T-helper 1 cell treated with Interleukin-12 subunit alpha and Interleukin-12 subunit beta and Interleukin-4 antibody, amounts not matched to agents 30 ng/mL and 1 ng/mL, for 36 hours (primary cell): ENCODE data around the gene SLC33A1. TPM values are rescaled to one million over a fixed set of nuclear protein-coding genes. Genes with fewer than 3 reads are reported as not detected.

ENCODE experiments used
- intact Hi-C: fragments of 100-400 bp; cut with micrococcal nuclease; formaldehyde crosslinking; loops from one replicate; pipeline ENCODE4 v1.15.1; 2024
- total RNA-seq: library from RNA; stranded (reverse); gene quantifications from 2 replicates; pipeline ENCODE4 v1.2.3, GENCODE V29; 2022

SLC33A1 gene
- 39.2 and 42.0 TPM in 2 replicates for total RNA-seq

DNA sequence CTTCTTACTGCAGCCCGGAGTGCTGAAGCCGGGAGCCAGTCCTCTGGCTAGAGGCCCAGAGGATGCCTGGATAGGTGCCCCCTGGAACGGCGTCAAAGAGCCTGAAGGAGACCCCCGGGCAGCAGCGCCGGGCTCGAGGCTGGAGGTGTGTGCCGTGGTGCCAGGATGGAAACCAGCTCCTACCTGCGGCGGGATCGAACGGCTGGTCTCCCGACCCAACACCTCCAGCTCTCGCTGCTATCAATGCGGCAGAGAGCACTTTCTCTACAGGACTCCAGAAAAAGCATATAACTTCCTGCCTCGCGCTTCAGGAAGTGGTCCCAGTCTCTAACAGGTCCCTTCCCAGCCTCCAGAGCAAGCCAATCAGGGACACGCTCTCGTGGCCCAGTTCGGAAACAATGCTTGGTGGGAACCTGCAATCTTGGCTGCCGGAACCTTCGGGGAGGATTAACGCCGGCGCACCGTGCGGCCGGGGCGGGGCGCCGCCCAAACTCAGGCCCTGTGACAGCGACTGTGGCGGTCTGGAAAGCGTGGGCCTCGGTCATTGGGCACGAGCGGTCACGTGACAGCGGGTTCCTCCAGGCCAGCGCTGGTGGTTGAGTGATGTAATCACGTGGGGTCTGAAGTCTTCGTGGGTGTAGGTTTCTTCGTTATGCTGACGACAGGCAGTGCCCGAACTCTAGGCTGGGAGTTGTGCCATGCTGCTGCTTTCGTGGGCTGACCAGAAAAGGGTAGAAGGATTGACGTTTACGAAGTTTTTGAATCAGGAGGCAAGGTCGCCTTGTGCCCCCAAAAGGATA lies at the start of gene SLC33A1:
Gene SLC33A1 (minus strand): TSS at position 287 of the 800 bp plus-strand sequence. CDS start 430 bp downstream, outside the sequence.
- intact Hi-C loops, result loop anchor here (1.0 to 5.0 kb wide), 15 partner anchors 8 to 1530 kb away; partner anchors contain the start of genes C3orf33, CCNL1, DHX36 and GMPS

DNA sequence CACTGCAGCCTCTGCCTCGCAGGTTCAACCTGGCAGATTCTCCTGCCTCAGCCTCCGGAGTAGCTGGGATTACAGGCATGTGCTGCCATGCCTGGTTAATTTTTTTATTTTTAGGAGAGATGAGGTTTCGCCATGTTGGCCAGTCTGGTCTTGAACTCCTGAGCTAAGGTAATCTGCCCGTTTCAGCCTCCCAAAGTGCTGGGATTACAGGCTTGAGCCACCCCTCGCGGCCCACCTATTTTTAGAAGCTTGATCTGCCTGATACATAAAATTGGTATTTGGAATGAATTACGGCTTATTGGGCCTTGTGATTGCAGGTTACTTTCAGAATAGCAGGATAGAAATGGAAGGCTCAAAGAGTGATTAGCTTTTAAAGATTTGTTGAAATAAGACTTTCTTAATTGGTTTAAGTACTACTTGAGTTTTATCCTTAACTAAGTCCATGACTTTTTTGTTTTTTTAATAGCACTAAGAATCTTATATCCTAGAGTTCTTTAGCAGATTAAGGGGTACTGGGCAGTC lies 41.2 kb upstream of the SLC33A1 start:
- intact Hi-C loops, result no loop called here

DNA sequence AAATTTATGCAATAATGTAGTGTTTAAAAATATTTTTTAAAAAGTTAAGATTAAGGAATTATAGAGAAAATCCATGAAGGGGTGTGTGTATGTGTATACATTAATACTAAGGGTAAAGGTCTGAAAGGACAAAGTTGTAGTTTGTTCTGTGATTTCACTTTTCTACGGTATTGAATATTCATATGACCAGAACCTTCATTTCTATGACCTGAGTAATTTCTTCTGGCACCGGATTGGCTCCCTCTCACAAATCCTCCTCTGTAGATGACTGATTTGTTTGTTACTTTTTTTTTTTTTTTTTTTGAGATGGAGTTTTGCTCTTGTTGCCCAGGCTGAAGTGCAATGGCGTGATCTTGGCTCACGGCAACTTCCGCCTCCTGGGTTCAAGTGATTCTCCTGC lies 37.1 kb upstream of the SLC33A1 start:
- intact Hi-C loops, result no loop called here

GRCh38 chr3:155890671-155891190 lies 36.5 kb upstream of the SLC33A1 start:
- intact Hi-C loops, result no loop called here

GRCh38 chr3:155889952-155890351 lies 35.7 kb upstream of the SLC33A1 start:
- intact Hi-C loops, result loop anchor here (2.0 to 5.0 kb wide), 2 partner anchors 19 to 38 kb away; partner anchors contain the start of genes GMPS and SLC33A1

DNA sequence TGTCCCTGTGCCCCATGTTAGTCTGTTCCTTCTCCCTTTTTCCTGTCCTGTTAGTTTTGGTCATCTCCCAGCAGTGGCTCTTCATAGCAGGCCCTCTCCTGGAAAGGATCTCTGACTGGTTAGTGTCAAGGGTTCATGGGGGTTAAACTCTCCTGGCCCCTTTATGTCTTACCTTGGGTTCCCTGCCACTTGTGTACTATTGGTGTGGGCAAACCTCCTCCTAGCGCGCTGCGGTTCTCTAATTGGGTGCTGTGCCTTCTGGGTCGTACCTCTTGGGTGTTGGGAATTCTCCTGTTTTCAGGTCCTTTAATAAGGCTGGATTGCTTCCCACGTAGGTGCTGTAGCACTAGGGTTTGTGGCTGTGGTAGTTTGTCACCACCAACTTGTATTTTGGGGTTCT lies 35.0 kb upstream of the SLC33A1 start:
- intact Hi-C loops, result loop anchor here (2.0 to 5.0 kb wide), 2 partner anchors 18 to 37 kb away; partner anchors contain the start of genes GMPS and SLC33A1

- intact Hi-C loops, result loop anchor here (5.0 kb wide), 1 partner anchor 35 kb away; the partner anchor contains the start of gene SLC33A1
These were observed 32.7 kb upstream of the SLC33A1 start for GRCh38 chr3:155886915-155887314.

- intact Hi-C loops, result loop anchor here (5.0 kb wide), 1 partner anchor 34 kb away; the partner anchor contains the start of gene SLC33A1
These were observed 32.1 kb upstream of the SLC33A1 start for GRCh38 chr3:155886348-155886747.

GRCh38 chr3:155885292-155885691 lies 31.1 kb upstream of the SLC33A1 start:
- intact Hi-C loops, result loop anchor here (5.0 kb wide), 1 partner anchor 33 kb away; the partner anchor contains the start of gene SLC33A1

DNA sequence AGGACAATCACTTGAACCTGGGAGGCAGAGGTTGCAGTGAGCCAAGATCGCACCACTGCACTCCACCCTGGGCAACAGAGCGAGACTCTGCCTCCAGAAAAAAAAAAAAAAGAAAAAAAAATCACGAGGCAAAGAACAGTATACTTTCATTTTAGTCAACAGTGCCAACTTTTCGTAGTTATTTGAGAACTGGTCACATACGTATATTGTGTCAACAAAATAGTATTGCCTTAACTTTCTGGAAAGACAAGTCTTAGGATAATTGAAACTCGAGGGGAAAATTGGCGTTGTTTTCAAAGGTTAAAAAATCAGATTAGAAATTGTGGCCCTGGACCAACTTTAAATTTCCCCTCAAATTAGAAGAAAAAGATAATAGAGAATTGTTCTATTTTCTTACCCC lies 30.1 kb upstream of the SLC33A1 start:
- intact Hi-C loops, result no loop called here

GRCh38 chr3:155880286-155880685 lies 26.1 kb upstream of the SLC33A1 start:
- intact Hi-C loops, result no loop called here

- intact Hi-C loops, result loop anchor here (10.0 kb wide), 1 partner anchor 322 kb away; no protein-coding TSS in a partner anchor
These were observed 22.3 kb upstream of the SLC33A1 start for GRCh38 chr3:155876503-155876902.

- intact Hi-C loops, result loop anchor here (10.0 kb wide), 1 partner anchor 321 kb away; no protein-coding TSS in a partner anchor
These were observed 21.8 kb upstream of the SLC33A1 start for GRCh38 chr3:155876037-155876436.

DNA sequence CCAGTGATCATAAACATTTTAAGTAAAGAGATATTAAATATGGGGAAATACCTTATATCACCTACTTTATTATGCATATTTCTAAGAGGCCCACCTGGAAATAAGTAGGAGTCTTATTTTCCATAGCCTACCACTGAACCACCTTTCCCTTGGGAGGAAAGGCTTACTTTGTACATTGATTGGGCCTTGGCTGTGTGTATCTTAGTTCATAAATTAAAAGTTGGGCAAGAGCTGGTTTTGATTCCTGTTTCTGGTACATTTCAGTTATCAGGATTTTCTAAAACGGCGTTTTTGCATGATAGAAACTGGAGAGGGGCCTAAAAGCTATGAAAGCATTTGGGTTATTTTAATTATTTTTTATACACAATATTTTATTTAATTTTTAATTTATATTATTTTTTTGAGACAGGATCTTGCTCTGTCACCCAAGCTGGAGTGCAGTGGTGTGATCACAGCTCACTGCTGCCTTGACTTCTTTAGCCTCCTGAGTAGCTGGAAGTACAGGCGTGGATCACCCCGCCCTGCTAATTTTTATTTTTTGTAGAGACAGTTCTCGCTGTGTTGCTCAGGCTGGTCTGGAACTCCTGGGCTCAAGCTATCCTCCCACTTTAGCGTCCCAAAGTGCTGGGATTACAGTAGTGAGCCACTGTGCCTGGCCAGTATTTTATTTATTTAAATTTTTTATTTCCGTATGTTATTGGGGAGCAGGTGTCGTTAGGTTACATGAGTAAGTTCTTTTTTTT lies 18.8 kb upstream of the SLC33A1 start:
- intact Hi-C loops, result loop anchor here (5.0 to 10.0 kb wide), 5 partner anchors 36 to 1551 kb away; partner anchors contain the start of genes DHX36 and PLCH1

- intact Hi-C loops, result loop anchor here (1.0 to 10.0 kb wide), 7 partner anchors 17 to 1549 kb away; partner anchors contain the start of genes CCNL1, DHX36 and PLCH1
These were observed 17.5 kb upstream of the SLC33A1 start for GRCh38 chr3:155871746-155872158.

DNA sequence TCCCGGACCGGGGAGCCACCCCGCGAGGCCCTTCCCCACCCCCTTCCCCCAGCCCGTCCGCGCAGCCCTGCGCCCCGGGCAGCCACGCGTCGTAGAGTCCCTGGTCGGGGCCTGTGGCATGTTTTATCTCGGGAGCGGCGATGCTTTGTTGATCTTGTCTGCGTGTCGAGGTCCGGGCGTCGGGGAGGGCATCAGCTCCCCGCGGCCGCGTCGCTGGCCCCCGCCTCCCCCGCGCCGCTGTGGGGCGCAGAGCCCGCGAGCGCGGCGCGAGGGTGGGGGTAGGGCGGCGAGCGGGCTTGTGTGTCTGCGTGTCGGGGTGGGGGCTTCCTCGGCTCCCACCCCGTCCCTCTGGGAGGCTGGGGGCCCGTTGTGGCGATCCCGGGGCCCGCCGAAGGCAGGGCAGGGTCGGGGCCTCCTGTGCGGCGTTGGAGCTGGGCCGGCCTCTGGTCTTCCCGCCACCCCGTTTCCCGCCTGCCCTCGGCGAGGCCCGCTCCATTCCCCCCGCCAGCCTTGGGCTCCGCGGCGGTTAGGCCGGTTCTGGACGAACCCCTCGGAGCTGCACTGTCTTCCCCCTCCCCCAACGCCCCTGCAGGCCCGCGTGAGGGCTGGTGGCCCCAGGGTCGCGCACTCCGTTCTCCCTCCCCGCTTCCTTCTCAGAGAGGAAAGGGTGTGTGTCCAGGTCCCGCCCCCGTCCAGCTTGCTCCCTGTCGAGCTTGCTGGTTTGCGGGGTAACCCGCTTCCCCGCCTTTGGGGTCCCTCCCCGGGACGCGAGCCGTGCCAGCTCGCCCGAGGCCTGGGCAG lies 16.9 kb upstream of the SLC33A1 start:
- intact Hi-C loops, result loop anchor here (1.0 to 10.0 kb wide), 12 partner anchors 9 to 1549 kb away; partner anchors contain the start of genes C3orf33, CCNL1, DHX36 and PLCH1

DNA sequence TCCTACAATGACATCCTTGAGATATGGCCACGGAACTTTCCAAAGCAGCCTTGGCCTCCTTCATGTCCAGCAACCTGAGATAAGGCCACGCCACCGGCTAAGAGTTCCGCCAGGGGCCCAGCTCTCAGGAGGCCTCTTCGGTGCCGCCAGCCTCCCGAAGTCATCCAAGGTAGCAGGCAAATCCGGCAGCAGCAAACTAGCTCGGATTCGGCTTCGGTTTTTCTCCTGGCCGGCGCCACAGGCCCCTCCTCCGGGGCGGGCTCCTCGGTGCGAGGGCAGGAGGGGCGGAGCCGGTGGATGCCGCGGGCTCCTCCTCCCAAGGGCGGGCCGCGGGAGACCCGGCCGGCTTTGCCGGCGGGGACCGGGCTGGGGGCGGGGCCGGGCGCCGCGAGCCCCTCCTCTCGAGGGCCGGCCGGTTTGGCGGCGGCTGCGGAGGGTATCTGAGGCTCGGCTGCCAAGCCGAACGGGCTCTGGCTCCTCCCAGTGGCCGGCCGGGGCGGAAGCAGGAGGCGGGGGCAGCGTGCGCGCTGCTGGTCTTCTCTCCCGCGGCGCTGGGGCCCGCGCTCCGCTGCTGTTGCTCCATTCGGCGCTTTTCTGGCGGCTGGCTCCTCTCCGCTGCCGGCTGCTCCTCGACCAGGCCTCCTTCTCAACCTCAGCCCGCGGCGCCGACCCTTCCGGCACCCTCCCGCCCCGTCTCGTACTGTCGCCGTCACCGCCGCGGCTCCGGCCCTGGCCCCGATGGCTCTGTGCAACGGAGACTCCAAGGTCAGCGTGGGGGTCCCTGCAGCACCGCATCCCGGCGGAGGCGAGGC lies 16.1 kb upstream of the SLC33A1 start, which contains the start of gene GMPS:
Gene GMPS (plus strand): TSS at position 518 of the 812 bp plus-strand sequence. CDS start 221 bp downstream, at position 739.
- intact Hi-C loops, result loop anchor here (1.0 to 10.0 kb wide), 11 partner anchors 8 to 1548 kb away; partner anchors contain the start of genes C3orf33, DHX36, PLCH1 and SLC33A1

GRCh38 chr3:155869691-155870090 lies 15.5 kb upstream of the SLC33A1 start:
- intact Hi-C loops, result loop anchor here (1.0 to 10.0 kb wide), 11 partner anchors 7 to 1547 kb away; partner anchors contain the start of genes C3orf33, DHX36, PLCH1 and SLC33A1
